ENCODE measurements around the gene GPR155. TPM values are rescaled to one million over a fixed set of nuclear protein-coding genes. Genes with fewer than 3 reads are reported as not detected.

Gene GPR155
- polyA plus RNA-seq, 1 donor from 2014 or later, result 5.7 TPM

DNA sequence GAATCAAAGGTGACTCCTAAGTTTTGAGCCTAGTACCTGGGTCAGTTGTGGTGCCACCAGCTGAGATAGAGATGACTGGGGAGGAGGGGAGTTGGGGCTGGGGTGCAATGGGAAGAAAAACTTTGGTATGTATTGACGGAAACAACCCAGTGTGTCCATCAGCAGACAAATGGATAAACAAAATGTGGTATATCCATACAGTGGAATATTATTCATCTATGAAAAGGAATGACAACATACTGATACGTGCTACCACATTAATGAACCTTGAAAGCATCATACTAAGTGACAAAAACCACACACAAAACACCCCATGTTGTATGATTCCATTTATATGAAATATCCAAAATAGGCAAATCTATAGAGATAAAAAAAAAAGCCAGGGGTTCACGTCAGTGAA, 41.1 kb upstream of the GPR155 start:
- H3K9me3 ChIP-seq (ENCODE audit: low read length), result no peaks in the 10 kb centered on the region
- H3K4me3 ChIP-seq (ENCODE audit: low read length), result no peak overlapping the region
- no peaks in the 10 kb centered on the region for H3K79me2 ChIP-seq (replicated peaks; ENCODE audit: insufficient read depth, low read length)
- no peak overlapping the region for H3K4me2 ChIP-seq (ENCODE audit: low read length)
- no peaks in the 10 kb centered on the region for H3F3A ChIP-seq (ENCODE audit: insufficient read depth, low read length, poor library complexity, severe bottlenecking)
- TF ChIP-seq RAD21 (conservative IDR thresholded peaks at IDR 0.05) (no peak), TAF1 (IDR thresholded peaks at IDR 0.05; ENCODE audit: low read depth) (no peak), EP300 (conservative IDR thresholded peaks at IDR 0.05; ENCODE audit: poor library complexity, severe bottlenecking) (no peak), MXI1 (conservative IDR thresholded peaks at IDR 0.05; ENCODE audit: poor library complexity, severe bottlenecking) (no peak), CTCF (IDR thresholded peaks at IDR 0.05; ENCODE audit: poor library complexity, severe bottlenecking) (no peak), POLR2AphosphoS5 (IDR thresholded peaks at IDR 0.05) (no peak), REST (IDR thresholded peaks at IDR 0.05; ENCODE audit: borderline replicate concordance) (no peak), SMC3 (conservative IDR thresholded peaks at IDR 0.05; ENCODE audit: poor library complexity) (no peak), EZH2 (IDR thresholded peaks at IDR 0.05; ENCODE audit: borderline replicate concordance, insufficient read depth, low read length, poor library complexity, severe bottlenecking) (no peak)
- no peaks in the 10 kb centered on the region for H3K9me2 ChIP-seq (ENCODE audit: insufficient read depth, low read length)
- H3K27me3 ChIP-seq (ENCODE audit: insufficient read depth, low read depth, low read length), result no peaks in the 10 kb centered on the region
- no peak overlapping the region for H3K9ac ChIP-seq (ENCODE audit: low read length)
- H4K20me1 ChIP-seq (ENCODE audit: insufficient read depth), result no peaks in the 10 kb centered on the region
- H2AFZ ChIP-seq (ENCODE audit: low read depth, low read length), result no peak overlapping the region
- no peaks in the 10 kb centered on the region for H3K36me3 ChIP-seq (ENCODE audit: insufficient read depth, low read length)
- no peak overlapping the region for H3K27ac ChIP-seq (ENCODE audit: low read length)

DNA sequence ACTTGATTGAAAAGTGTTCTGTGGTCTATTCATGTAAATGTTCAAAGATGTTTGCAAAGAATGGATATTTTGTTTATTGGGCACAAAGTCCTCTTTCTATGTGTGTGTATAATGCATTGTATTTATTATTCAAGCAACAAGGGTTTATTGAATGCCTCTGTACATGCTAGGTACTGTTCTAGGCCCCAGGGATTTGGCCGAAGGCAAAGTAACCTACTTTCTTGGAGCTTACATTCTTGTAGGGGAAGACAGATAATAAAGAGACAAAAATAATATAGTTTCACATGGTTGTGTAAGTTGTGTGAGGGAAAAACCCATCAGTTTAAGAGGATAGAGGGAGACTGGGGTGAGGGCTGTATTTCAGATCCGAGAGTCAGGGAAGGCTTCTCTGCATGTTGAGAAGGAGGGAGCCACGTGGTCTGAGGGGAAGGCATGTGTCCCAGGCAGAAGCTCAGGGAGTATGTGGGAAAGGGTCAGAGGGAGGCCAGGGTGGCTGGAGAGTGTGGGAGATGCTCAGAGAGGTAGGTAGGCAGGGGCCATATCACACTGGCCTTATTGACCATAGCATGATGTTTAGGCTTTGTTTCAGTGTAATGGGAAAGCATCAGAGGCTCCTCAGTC, 40.4 kb upstream of the GPR155 start:
- Histone ChIP-seq H3K9ac (ENCODE audit: low read length) (no peak overlapping the region), H3F3A (ENCODE audit: insufficient read depth, low read length, poor library complexity, severe bottlenecking) (no peaks in the 10 kb centered on the region), H3K4me2 (ENCODE audit: low read length) (no peak overlapping the region), H3K4me3 (ENCODE audit: low read length) (no peak overlapping the region), H3K36me3 (ENCODE audit: insufficient read depth, low read length) (no peaks in the 10 kb centered on the region), H3K79me2 (replicated peaks; ENCODE audit: insufficient read depth, low read length) (no peaks in the 10 kb centered on the region), H3K27me3 (ENCODE audit: insufficient read depth, low read depth, low read length) (no peaks in the 10 kb centered on the region), H2AFZ (ENCODE audit: low read depth, low read length) (no peak overlapping the region), H3K9me3 (ENCODE audit: low read length) (no peaks in the 10 kb centered on the region), H3K27ac (ENCODE audit: low read length) (no peak overlapping the region), H4K20me1 (ENCODE audit: insufficient read depth) (no peaks in the 10 kb centered on the region), H3K9me2 (ENCODE audit: insufficient read depth, low read length) (no peaks in the 10 kb centered on the region)
- TF ChIP-seq EP300 (conservative IDR thresholded peaks at IDR 0.05; ENCODE audit: poor library complexity, severe bottlenecking), result no peak
- TF ChIP-seq POLR2AphosphoS5 (IDR thresholded peaks at IDR 0.05), result no peak
- TF ChIP-seq TAF1 (IDR thresholded peaks at IDR 0.05; ENCODE audit: low read depth), result no peak
- TF ChIP-seq SMC3 (conservative IDR thresholded peaks at IDR 0.05; ENCODE audit: poor library complexity), result no peak
- no peak for TF ChIP-seq EZH2 (IDR thresholded peaks at IDR 0.05; ENCODE audit: borderline replicate concordance, insufficient read depth, low read length, poor library complexity, severe bottlenecking)

Measured in neural cell (in vitro differentiated cells).